ENCODE results near the gene INPPL1. TPM values are rescaled to one million over a fixed set of nuclear protein-coding genes. Genes with fewer than 3 reads are reported as not detected.

Gene INPPL1
- polyA plus RNA-seq, 1 donor (not counting 4 experiments of a cell fraction or from before 2014, with no cell fraction given), result 44.0 TPM

GRCh38 chr11:72189455-72190250 is 34.9 kb upstream of the INPPL1 start:
- no peaks in the 10 kb centered on the region for H4K20me1 ChIP-seq (ENCODE audit: control insufficient read depth, extremely low read depth, insufficient read depth, low read length)
- H3K9me3 ChIP-seq (ENCODE audit: control insufficient read depth, low read depth, low read length), result no peaks in the 10 kb centered on the region
- H3K4me2 ChIP-seq (ENCODE audit: control insufficient read depth, extremely low read depth, insufficient read depth, low read depth, low read length), result no peak overlapping the region
- no peak overlapping the region for H3K9ac ChIP-seq (ENCODE audit: control insufficient read depth, extremely low read depth, insufficient read depth, low read length)
- H3K79me2 ChIP-seq (ENCODE audit: control insufficient read depth, insufficient read depth, low read length), result no peaks in the 10 kb centered on the region
- no peaks in the 10 kb centered on the region for H3K36me3 ChIP-seq (ENCODE audit: control insufficient read depth in 2 of 2, extremely low read depth in 1 of 2, insufficient read depth in 2 of 2, low read length in 2 of 2)
- TF ChIP-seq CTCF (optimal IDR thresholded peaks at IDR 0.05 in 1 of 3, IDR thresholded peaks at IDR 0.05 in 1 of 3, conservative IDR thresholded peaks at IDR 0.05 in 1 of 3; ENCODE audit: extremely low read depth in 1 of 3, insufficient read depth in 2 of 3, low read length in 3 of 3) (no peak), EZH2 (IDR thresholded peaks at IDR 0.05; ENCODE audit: low read length) (no peak)
- FAIRE-seq (no peak), DNase-seq (ENCODE audit: low read depth, low spot score) (no peak)
- no peak overlapping the region for H3K4me3 ChIP-seq (ENCODE audit: control insufficient read depth in 2 of 3, extremely low read depth in 1 of 3, insufficient read depth in 2 of 3, low read depth in 1 of 3, low read length in 3 of 3)
- dilution Hi-C loops (cut with MboI; ENCODE audit: extremely low pct_ligation_motif_present, low sequenced_read_pairs), result no loop called here
- no peaks in the 10 kb centered on the region for H3K4me1 ChIP-seq (ENCODE audit: control insufficient read depth, extremely low read depth, insufficient read depth, low read length)
- H3K9me1 ChIP-seq (ENCODE audit: control insufficient read depth, extremely low read depth, insufficient read depth, low read length), result no peaks in the 10 kb centered on the region
- no peak overlapping the region for H2AFZ ChIP-seq (ENCODE audit: control insufficient read depth, low read length)
- H3K27ac ChIP-seq (ENCODE audit: control insufficient read depth, insufficient read depth, low read length), result no peak overlapping the region
- H3K27me3 ChIP-seq (ENCODE audit: control insufficient read depth, extremely low read depth, insufficient read depth, low read length), result no peaks in the 10 kb centered on the region

- DNase-seq (ENCODE audit: low read depth, low spot score) (no peak), FAIRE-seq (no peak)
- no peak overlapping the region for H2AFZ ChIP-seq (ENCODE audit: control insufficient read depth, low read length)
- H3K36me3 ChIP-seq (ENCODE audit: control insufficient read depth in 2 of 2, extremely low read depth in 1 of 2, insufficient read depth in 2 of 2, low read length in 2 of 2), result no peaks in the 10 kb centered on the region
- H3K4me2 ChIP-seq (ENCODE audit: control insufficient read depth, extremely low read depth, insufficient read depth, low read depth, low read length), result no peak overlapping the region
- no peak overlapping the region for H3K9ac ChIP-seq (ENCODE audit: control insufficient read depth, extremely low read depth, insufficient read depth, low read length)
- no peaks in the 10 kb centered on the region for H3K9me3 ChIP-seq (ENCODE audit: control insufficient read depth, low read depth, low read length)
- no peak overlapping the region for H3K4me3 ChIP-seq (ENCODE audit: control insufficient read depth in 2 of 3, extremely low read depth in 1 of 3, insufficient read depth in 2 of 3, low read depth in 1 of 3, low read length in 3 of 3)
- no peak for TF ChIP-seq CTCF (optimal IDR thresholded peaks at IDR 0.05 in 1 of 3, IDR thresholded peaks at IDR 0.05 in 1 of 3, conservative IDR thresholded peaks at IDR 0.05 in 1 of 3; ENCODE audit: extremely low read depth in 1 of 3, insufficient read depth in 2 of 3, low read length in 3 of 3)
- TF ChIP-seq EZH2 (IDR thresholded peaks at IDR 0.05; ENCODE audit: low read length), result no peak
- H3K27me3 ChIP-seq (ENCODE audit: control insufficient read depth, extremely low read depth, insufficient read depth, low read length), result no peaks in the 10 kb centered on the region
- no peaks in the 10 kb centered on the region for H3K79me2 ChIP-seq (ENCODE audit: control insufficient read depth, insufficient read depth, low read length)
- dilution Hi-C loops (cut with MboI; ENCODE audit: extremely low pct_ligation_motif_present, low sequenced_read_pairs), result no loop called here
- no peaks in the 10 kb centered on the region for H3K9me1 ChIP-seq (ENCODE audit: control insufficient read depth, extremely low read depth, insufficient read depth, low read length)
- H3K27ac ChIP-seq (ENCODE audit: control insufficient read depth, insufficient read depth, low read length), result no peak overlapping the region
- H3K4me1 ChIP-seq (ENCODE audit: control insufficient read depth, extremely low read depth, insufficient read depth, low read length), result no peaks in the 10 kb centered on the region
- no peaks in the 10 kb centered on the region for H4K20me1 ChIP-seq (ENCODE audit: control insufficient read depth, extremely low read depth, insufficient read depth, low read length)
Measured at GRCh38 chr11:72190631-72191071, 33.9 kb upstream of the INPPL1 start.
